GM11168 (cell line): ENCODE data around the gene EPB41L2.

Experiments used
- in situ Hi-C: fragments of 300-500 bp; cut with MboI; formaldehyde crosslinking; loops from one replicate; pipeline ENCODE4 v1.12.0; 2022; ENCODE audit warnings: low sequenced_read_pairs; ENCODE audit not compliant: unreplicated experiment

The EPB41L2 gene

GRCh38 chr6:131062241-131063027 lies 611 bp downstream of the EPB41L2 start:
- in situ Hi-C loops, result no loop called here

- in situ Hi-C loops, result no loop called here
These were observed 1.3 kb downstream of the EPB41L2 start for GRCh38 chr6:131061751-131062119.

GRCh38 chr6:131061041-131061750 lies 1.8 kb downstream of the EPB41L2 start:
- in situ Hi-C loops, result no loop called here

GRCh38 chr6:131060311-131060710 lies 2.7 kb downstream of the EPB41L2 start:
- in situ Hi-C loops, result no loop called here

- in situ Hi-C loops, result no loop called here
These were observed 3.6 kb downstream of the EPB41L2 start for GRCh38 chr6:131059486-131059885.

GRCh38 chr6:131058236-131058635 lies 4.8 kb downstream of the EPB41L2 start:
- in situ Hi-C loops, result no loop called here

- in situ Hi-C loops, result no loop called here
These were observed 8.4 kb downstream of the EPB41L2 start for GRCh38 chr6:131054392-131055250.

- in situ Hi-C loops, result no loop called here
These were observed 9.4 kb downstream of the EPB41L2 start for GRCh38 chr6:131053546-131054240.

GRCh38 chr6:131052181-131052580 lies 10.9 kb downstream of the EPB41L2 start:
- in situ Hi-C loops, result no loop called here

GRCh38 chr6:131051341-131051740 lies 11.7 kb downstream of the EPB41L2 start:
- in situ Hi-C loops, result no loop called here

GRCh38 chr6:131049608-131050007 lies 13.4 kb downstream of the EPB41L2 start:
- in situ Hi-C loops, result no loop called here

- in situ Hi-C loops, result no loop called here
These were observed 14.0 kb downstream of the EPB41L2 start for GRCh38 chr6:131048933-131049515.

- in situ Hi-C loops, result no loop called here
These were observed 14.6 kb downstream of the EPB41L2 start for GRCh38 chr6:131048459-131048858.

GRCh38 chr6:131045139-131045538 lies 17.9 kb downstream of the EPB41L2 start:
- in situ Hi-C loops, result no loop called here

- in situ Hi-C loops, result no loop called here
These were observed 19.1 kb downstream of the EPB41L2 start for GRCh38 chr6:131043902-131044447.

- in situ Hi-C loops, result no loop called here
These were observed 20.4 kb downstream of the EPB41L2 start for GRCh38 chr6:131042664-131043063.

GRCh38 chr6:131041814-131042213 lies 21.2 kb downstream of the EPB41L2 start:
- in situ Hi-C loops, result no loop called here

- in situ Hi-C loops, result no loop called here
These were observed 22.2 kb downstream of the EPB41L2 start for GRCh38 chr6:131040866-131041265.

- in situ Hi-C loops, result no loop called here
These were observed 23.7 kb downstream of the EPB41L2 start for GRCh38 chr6:131039345-131039680.
